ENCODE measurements around the gene TNS1. TPM values are rescaled to one million over a fixed set of nuclear protein-coding genes. Genes with fewer than 3 reads are reported as not detected.
A peak's percentile ranks its signal among the peaks of the same experiment; 100 is the strongest.

TNS1 gene
- total RNA-seq, 1 donor, result 116 TPM

- TF ChIP-seq, protein P1, sequence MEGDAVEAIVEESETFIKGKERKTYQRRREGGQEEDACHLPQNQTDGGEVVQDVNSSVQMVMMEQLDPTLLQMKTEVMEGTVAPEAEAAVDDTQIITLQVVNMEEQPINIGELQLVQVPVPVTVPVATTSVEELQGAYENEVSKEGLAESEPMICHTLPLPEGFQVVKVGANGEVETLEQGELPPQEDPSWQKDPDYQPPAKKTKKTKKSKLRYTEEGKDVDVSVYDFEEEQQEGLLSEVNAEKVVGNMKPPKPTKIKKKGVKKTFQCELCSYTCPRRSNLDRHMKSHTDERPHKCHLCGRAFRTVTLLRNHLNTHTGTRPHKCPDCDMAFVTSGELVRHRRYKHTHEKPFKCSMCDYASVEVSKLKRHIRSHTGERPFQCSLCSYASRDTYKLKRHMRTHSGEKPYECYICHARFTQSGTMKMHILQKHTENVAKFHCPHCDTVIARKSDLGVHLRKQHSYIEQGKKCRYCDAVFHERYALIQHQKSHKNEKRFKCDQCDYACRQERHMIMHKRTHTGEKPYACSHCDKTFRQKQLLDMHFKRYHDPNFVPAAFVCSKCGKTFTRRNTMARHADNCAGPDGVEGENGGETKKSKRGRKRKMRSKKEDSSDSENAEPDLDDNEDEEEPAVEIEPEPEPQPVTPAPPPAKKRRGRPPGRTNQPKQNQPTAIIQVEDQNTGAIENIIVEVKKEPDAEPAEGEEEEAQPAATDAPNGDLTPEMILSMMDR (IDR thresholded peaks at IDR 0.05; ENCODE audit: insufficient read depth, low read length), result no peak
- no peak overlapping the region for H3K4me3 ChIP-seq (ENCODE audit: low read depth, low read length)
- no peak for DNase-seq (ENCODE audit: low read depth)
Measured at GRCh38 chr2:217761645-217762277, 241.0 kb downstream of the TNS1 start.

DNA sequence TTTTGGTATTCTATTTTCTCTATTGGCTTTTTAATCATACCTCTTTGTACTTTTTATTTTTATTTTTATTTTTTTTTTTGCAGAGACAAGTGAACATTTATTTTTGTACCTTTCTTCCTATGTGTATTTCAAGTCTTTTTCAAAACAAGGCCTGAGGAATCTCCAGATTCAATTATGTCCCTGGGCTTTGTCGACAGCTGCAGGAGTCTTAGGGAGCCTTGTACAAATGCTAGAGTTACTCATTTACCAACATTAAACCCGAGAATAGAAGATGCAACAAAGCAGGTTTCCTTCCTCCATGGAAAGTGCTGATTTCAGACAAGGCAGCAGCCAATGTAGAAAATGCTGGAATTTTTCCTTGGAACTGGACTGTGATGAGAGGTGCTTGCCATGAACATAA, 242.8 kb downstream of the TNS1 start:
- TF ChIP-seq, protein P1 (IDR thresholded peaks at IDR 0.05; ENCODE audit: insufficient read depth, low read length), result no peak
- H3K4me3 ChIP-seq (ENCODE audit: low read depth, low read length), result no peak overlapping the region
- no peak for DNase-seq (ENCODE audit: low read depth)

DNA sequence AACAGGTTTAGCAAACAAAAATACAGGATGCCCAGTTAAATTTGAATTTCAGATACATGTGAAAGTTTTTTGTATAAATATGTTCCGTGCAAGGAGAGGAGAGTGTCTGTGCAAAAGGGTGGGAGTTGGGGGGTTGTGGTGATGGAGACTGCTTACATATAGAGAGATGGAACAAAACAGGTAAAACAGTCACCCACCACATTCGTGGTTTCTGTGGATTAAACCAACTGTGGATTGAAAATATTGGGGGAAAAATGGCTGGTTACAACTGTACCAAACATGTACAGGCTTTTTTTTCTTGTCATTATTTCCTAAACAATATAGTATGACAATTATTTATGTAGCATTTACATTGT, 245.7 kb downstream of the TNS1 start:
- TF ChIP-seq, protein P1 (IDR thresholded peaks at IDR 0.05; ENCODE audit: insufficient read depth, low read length), result no peak
- no peak for DNase-seq (ENCODE audit: low read depth)
- no peak overlapping the region for H3K4me3 ChIP-seq (ENCODE audit: low read depth, low read length)

DNA sequence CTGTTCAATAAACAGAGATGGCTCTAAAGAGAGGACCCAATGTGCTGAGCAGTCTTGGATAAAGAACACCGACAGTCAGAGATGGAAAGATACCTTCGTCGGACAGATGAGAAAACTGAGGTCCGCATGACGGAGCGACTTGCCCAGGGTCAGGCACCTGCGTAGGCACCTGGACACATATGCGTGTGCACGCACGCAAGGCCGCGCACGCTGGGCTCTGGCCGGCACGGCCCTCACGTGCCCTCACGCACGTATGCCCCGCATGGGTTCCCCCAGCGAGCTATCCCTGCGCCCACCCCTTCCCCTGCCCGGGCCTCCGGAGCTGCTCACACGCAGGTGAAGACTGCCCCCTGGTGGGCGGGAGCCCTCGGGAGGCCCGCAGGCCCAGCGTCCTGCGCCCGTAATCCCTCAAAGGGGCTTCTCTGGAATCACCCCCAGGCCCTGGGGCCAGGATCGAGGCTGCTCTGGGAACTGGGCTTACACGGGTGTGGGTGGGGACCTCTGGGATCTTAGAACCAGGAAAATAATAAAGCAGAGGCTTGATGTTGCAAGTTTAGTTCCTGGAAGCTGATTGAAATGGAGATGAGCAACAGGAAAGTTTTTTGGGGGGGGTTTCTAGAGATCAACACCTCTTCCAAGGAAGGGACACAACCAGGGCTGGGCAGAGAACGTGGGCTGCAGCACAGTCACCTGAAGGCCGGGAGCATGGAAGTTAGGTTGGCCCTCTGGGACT, 246.3 kb downstream of the TNS1 start:
- H3K4me3 ChIP-seq (ENCODE audit: low read depth, low read length), result no peak overlapping the region
- peak; percentile 49 for DNase-seq (ENCODE audit: low read depth)
- TF ChIP-seq, protein P1 (IDR thresholded peaks at IDR 0.05; ENCODE audit: insufficient read depth, low read length), result peak; percentile 85

DNA sequence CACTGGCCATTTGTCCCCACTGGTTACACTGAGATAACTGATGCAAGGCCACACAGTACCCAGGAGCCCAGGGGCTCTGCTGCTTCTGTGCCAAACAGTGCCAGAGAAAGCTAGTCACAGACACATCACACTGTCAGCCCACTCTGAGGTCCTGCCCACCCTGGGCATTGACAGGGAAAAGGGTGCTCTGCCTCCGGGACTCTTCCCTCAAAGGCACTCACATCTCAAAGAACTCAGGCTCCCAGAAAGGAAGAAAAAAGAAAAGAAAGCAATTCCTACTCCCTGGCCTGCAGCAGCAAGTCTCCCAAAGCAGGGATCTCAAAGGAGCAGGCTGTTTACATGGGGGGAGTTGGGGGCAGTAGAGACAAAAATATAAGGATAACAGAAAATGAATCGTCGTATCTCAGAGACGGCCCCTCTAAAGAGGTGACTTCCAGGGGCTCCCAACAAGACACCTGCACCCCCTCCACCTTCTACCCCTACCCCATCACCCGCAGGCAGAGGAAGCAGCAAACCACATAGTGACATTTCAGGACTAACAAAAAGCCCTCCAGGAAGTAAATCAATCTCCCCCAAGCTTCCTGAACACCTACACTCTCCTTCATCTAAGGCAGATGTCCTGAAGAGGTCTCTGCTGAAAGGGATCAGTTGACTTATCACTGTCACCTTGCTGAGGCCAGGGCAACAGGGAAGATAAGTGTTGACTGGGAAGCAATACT, 247.6 kb downstream of the TNS1 start:
- DNase-seq (ENCODE audit: low read depth), result no peak
- TF ChIP-seq, protein P1 (IDR thresholded peaks at IDR 0.05; ENCODE audit: insufficient read depth, low read length), result no peak
- H3K4me3 ChIP-seq (ENCODE audit: low read depth, low read length), result no peak overlapping the region

- TF ChIP-seq, protein P1 (IDR thresholded peaks at IDR 0.05; ENCODE audit: insufficient read depth, low read length), result no peak
- DNase-seq (ENCODE audit: low read depth), result no peak
- no peak overlapping the region for H3K4me3 ChIP-seq (ENCODE audit: low read depth, low read length)
Measured at GRCh38 chr2:217753460-217754200, 249.2 kb downstream of the TNS1 start.

Data from fibroblast of the aortic adventitia (primary cell).